GM19351 (cell line): ENCODE measurements around the gene EXOC6B.
A peak's percentile ranks its signal among the peaks of the same experiment; 100 is the strongest.

Source experiments
- ATAC-seq: cut with Tn5 transposase; IDR thresholded peaks from one replicate; pipeline ENCODE4 v1.9.1; 2021; ENCODE audit warnings: mild to moderate bottlenecking, moderate library complexity; ENCODE audit not compliant: unreplicated experiment

The EXOC6B gene

DNA sequence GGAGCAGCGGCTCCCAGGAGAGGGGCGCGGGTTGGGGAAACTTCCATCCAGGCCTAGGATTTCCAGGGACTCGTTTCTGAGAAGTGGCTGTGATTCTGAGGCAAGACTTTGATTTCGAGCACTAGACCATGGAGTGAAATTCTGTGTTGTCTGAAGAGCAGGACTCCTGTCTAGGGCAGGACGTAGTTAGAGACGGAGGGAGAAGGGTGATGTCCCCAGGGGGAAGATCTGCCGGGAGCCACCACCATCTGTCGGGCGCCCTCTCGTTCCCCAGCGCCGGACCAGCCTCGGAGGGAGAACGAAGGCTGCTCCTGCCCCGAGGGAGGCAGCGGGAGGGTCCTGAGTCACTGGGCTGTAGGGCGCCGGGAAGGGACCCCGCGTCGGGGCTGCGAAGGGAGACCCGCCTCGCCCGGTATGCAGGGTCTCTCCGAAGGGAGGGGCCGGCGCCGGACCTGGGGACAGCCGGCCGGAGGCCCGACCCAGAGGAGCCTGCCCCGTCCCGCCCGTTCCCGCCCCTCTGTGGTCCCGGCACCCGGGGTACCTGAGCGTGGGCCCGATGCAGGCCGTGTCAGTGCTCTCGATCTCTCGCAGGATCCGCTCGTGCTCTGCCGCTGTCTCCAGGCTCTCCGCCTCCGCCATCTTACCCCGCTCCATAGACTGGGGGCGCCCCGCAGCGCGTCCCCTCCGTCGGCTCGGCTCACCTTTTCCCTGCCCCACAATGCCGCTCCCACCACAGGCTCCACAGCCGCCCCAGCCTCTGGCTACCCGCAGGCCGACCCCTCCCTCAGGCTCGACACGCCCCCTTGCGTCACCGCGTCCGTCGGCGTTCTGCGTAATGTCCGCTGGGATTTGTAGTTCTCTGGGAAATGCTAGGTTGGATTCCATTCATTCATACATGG, at the start of gene EXOC6B:
Gene EXOC6B (minus strand): TSS at position 777 of the 899 bp plus-strand sequence.
- peak; percentile 84 for ATAC-seq

DNA sequence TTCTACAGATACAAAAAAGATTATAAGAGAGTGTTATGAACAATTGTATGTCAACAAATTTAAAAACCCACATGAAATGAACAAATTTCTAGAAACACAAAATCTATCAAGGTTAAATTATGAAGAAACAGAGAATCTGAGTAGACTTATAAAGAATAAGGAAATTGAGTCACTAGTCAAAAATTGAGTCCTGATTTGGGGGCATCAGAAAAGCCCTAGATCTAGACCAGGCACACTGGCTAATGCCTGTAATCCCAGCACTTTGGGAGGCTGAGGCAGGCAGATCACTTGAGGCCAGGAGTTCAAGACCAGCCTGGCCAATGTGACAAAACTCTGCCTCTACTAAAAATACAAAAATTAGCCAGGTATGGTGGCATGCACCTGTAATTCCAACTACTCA, 46.0 kb upstream of the EXOC6B start:
- no peak for ATAC-seq

DNA sequence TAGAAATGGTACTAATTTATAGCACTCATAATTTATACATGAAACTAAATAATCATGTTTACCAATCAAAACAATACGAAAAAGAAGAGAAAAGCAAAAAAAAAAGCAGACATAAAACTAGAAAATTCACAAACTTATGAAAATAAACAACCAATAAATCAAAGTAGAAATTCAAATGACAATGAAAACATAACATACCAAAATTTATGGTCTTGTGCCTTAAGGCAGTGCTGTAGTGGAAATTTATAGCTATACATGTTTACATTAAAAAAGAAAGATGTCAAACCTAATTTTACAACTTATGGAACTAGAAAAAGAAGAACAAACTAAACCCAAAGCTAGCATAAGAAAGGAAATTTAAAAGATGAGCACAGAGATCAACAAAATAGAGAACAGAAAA, 45.2 kb upstream of the EXOC6B start:
- no peak for ATAC-seq

DNA sequence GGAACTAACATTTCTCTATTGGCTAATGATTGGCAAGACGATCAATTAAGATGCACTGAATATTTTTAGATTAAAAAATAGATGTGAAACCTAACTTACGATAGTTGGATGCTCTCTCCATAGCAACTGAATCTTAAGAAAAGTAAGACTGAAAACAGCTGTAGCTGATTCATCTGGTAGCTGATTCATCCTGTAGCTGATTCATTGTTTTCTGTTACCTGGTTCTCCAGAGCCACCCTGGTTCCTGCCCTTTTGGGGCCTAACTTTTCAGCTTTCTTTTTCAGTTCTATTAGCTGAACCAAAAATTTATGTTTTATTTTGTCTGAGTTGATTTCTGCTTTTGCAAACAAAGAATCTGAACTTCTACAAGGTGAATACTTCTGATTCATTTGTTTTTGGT, 38.7 kb upstream of the EXOC6B start:
- peak; percentile 63 for ATAC-seq

DNA sequence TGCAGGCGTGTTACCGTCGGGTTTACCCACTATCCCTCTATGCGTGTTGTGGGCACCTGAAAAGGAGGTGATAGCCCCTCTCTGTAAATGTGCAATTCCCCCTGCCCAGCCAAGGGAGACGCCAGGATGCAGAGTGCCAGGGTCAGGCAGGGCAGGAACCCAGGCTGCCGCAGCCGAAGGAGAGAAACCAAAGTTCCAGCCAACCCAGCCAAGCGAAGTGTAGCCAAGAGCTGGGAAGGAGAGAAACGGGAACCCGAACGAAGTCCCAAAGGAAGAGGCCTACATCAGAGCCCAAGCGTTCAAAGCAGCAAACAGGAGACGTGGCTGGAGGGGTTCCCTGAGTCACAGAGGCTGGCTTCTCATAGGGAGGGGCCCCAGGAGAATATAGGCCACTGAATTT, 37.2 kb upstream of the EXOC6B start:
- no peak for ATAC-seq

DNA sequence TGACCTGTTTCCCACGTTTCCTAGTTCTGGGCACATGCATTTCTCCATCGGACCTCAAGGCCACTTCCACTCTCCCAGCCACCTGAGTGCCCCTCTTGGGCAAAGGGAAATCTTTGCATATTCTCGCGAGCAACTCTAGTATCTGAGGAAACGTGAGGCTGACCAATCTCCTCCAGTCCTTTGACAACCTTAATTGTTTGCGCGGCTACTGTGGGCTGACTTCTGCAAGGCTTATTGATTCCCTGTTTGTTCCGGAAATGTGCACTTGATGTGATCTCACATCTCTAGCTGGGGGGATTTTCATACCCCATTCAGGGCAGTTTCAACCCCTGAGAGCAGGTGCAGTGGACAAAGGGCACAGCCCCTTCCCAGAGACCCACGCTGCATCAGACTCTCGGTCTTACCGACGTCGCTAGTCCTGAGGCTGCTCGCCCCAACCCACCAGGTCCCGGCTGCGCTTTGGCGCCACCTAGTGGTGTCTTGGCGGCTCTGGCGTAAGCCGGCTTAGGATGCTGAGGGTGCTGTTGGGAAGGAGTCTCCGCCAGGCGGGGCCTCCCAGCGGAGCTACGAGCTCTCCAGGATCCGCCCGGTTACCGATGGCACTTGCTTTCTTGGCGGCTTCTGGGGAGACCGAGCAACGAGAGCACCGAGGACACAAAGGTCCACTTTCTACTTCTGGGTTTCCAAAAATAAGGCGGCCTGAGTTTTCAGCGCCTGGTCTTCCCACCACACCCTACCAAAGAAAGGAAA, 36.6 kb upstream of the EXOC6B start:
- peak; percentile 82 for ATAC-seq

DNA sequence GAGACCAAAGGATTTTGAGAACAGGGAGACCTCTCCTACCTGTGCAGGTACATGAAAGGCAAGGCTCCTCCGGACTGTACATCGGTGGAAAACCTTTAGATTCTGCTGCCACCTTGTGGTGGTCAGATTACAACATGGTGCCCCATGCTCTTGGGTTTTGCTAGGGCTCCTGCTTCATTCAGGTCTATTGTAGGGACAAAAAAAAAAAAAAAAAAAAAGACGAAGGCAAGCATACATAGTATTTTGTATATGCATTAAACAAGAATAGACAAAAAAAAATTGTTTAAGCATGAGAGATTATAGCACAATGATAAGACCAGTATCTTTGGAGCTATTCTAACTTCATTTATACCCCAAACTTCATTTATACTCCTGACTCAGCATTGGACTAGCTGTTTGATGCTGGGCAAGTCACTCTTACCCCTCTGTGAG, 34.0 kb upstream of the EXOC6B start:
- peak; percentile 69 for ATAC-seq

DNA sequence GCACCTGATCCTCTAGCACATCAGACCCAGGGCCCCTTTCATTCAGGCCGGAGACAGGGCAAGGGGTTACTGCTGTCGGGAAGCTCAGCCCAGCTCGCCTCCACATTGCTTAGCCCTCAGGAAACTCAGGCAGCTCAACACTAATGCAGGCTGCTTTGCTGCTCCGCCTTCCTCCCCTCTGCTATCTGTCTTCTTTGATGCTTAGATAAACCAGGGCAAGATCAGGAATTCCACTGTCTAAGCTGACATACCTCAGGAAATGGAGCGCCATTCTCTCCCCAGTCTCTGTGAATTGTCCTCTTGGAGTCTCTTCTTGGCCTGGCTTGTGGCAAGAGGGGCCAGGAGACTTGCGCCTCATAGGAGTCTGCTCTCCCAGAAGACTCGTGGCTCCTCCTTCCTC, 25.5 kb upstream of the EXOC6B start:
- ATAC-seq, result no peak

DNA sequence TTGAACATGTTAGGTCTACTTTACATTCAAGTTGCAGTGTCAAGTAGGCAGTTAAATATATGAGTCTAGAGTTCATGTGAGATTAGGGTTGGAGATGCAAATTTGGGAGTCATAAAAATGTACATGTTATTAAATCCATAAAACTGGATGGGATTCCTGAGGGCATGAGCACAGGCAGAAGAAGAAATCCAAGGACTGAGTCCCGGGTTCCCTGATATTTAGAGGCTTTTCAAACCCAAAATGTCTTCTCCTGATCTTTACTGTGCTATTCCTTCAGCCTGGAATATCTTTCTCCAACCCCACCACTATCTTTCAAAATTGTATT, 23.3 kb upstream of the EXOC6B start:
- no peak for ATAC-seq

DNA sequence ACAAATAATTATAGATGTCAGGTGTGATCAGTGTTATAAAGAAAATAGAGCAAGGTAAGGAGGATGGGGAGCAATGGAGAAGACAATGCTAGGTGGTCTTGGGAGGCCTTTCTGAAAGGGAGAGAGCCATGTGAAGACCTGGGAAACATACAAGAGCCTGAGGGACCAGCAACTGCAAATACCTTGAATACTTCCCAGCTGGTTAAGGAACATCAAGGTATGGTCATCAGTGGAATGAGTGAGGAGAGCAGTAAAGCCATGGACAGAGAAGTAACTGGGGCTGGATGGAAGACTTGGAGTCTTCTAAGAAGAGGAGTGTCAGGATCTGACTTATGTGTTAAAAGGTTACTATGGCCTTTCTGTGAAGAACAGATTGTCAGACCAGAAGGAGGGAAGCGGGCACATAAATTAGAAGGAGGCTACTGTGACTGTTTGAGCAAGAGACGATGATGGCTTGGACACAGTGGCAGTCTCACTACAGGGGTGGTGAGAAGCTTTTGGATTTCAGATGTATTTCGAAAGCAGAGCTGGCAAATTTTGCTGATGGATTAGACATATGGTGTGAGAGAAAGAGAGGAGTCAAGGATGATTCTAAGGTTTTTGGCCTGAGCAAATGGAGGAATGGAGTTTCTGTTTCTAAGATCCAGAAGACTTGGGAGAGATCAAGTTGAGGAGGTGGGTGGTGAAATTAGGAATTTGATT, 22.8 kb upstream of the EXOC6B start:
- no peak for ATAC-seq

DNA sequence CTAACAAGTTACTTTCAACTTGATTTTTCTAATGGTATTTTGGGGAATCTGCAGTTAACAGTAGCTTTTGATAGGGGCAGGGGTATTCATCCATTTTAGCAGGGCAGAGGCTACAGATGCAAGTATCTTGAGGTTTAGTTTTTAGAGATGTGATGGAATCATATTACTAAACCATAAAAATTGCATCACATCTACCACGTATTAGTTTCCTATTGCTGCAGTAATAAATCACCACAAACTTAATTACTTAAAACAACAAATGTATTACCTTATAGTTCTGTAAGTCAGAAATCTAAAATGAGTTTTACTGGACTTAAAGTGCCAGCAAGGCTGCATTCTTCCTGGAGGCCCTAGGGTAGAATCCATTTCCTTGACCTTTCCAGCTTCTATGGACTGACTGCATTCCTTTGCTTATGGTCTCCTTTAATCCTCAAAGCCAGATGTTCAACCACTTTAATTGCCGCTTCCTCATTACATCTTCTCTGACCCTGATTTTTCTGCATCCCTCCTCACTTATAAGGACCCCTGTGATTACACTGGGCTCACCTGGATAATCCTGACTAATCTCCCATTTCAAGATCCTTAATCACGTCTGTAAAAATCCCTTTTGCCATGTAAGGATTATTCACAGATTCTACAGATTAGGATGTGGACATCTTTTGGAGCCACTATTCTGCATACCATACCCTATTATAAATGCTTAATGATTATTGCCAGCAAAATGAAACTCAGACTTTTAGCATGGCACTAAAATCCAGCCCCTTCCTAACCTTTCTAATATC, 21.9 kb upstream of the EXOC6B start:
- ATAC-seq, result no peak

DNA sequence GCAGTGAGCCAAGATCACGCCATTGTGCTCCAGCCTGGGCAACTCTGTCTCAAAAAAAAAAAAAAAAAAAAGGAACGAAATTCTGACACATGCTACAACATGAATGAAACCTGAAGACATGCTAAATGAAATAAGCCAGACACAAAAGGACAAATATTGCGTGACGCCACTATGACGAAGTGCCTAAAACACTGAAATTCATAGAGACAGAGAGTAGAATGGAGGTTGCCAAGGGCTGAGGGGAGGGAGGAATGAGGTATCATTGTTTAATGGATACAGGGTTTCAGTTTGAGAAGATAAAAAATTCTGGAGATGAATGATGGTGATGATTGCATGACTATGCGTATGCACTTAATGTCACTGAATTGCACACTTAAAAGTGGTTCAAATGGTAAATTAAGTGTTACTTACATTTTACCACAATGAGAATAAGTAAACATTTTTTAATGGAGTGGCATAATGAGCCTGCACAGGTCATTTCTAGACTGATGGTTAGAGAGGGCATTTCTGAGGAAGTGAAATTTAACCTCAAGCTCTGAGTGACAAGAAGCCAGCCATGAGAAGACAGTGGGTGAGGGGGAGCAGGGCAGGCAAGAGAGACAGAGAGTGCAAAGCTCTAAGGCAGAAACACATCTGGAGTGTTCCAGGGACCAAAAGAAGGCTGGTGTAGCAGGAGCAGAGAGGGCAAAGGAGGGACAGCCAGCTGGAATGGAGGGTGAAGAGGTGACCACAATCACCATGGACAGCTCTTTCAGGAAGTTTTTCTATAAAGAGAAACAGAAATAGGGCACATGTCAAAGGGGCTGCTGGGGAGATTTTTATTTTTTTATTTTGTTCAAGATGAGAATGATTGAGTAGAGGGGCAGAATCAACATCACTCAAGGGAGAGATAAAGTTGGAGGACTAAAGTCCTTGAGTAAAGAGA, 20.6 kb upstream of the EXOC6B start:
- peak; percentile 98 for ATAC-seq

DNA sequence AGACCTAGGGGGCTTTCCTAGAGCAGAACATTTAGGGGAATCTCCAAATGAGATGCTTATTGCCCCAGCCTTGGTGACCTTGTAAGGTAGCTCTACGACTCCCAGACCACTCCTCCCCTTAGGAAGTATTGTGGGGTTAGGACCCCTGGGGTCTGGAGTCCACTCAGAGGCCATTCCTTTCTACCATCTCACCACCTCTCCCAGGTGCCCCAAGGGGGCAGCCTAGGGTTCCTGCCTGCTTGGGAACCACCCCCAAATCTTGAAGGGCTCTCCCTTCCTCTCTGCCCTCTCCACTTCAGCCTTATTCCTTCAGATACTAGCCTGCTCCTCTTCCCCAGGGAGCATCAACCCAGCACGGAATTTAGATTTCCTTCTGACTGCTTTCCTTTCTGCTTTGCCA, 17.5 kb upstream of the EXOC6B start:
- ATAC-seq, result no peak

DNA sequence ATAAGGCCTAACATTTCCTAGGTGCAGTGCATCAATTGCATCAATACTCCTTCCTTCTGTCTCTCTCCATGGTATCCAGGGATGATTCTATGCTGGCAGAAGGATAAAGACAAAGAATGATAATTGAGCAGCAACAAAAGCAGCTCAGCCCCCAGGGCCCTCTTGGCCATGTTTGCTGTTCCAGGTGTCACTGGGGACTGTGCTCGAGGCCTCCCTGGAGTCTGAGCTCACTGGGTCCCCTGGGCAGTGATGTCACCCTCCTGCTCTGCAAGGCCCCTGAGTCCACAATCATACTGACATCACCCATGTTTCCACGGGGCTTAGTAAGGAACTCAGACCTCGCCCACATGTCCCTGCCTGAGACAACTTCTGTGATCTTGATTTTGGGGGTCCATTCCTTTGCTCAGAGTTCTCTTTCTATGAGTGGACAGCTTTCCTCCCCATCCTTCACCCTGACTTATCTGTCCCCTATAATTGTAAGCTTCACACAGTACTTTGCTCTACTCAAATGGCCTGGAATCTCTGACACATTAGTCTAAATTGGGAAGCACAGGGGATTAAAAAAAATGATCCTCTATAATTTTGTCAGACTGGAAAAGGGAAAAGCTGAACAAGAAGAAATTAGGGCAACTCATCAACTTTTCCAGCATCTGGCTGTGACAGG, 15.8 kb upstream of the EXOC6B start:
- no peak for ATAC-seq

DNA sequence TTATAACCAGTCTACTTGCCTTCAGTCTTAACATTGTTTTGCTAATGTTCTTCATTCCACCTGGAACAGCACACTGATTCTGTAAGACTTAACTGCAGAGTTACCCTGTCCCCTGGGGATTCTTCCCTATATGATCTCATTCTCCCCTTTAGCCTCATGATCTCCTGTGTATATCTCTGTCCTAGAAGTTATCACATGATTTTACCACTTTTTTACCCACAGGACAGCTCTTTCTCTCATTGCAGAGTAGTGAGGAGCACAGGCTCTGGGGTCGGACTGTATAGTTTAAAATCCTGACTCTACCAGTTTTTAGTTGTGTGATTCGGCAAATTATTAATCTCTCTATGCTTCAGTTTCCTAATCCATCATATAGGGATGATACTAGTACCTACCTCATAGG, 14.2 kb upstream of the EXOC6B start:
- no peak for ATAC-seq

DNA sequence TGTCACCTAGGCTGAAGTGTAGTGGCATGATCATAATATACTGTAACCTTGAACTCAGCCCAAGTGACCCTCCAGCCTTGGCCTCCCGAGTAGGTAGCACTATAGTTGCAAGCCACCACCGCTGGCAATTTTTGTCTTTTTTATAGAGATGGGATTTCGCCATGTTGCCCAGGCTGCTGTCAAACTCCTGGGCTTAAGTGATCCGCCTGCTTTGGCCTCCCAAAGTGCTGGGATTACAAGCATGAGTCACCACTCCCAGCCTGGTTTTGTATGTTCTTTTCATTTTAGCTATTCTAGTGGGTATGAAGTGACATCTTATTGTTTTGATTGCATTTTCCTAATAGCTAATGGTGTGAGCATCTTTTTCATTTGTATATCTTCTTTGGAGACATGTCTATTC, 11.3 kb upstream of the EXOC6B start:
- no peak for ATAC-seq

DNA sequence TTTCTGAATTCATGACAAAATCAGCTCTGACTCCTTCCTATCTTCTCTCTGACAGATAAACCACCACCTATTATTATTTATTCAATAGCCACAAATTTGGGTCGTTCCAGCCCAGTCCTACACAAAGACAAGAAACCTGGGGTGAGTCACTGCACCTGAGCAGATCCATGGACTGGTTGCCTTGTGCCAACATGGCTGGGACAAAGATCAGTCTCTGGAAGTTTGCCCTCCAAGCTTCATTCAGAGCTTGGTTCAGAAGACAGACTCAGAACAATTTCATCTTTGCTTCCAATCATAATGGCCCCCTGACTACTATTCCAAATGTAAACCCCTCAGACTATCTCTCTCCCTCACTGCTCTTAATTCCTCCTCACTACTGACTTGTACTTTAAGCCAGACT, 9.6 kb upstream of the EXOC6B start:
- no peak for ATAC-seq

DNA sequence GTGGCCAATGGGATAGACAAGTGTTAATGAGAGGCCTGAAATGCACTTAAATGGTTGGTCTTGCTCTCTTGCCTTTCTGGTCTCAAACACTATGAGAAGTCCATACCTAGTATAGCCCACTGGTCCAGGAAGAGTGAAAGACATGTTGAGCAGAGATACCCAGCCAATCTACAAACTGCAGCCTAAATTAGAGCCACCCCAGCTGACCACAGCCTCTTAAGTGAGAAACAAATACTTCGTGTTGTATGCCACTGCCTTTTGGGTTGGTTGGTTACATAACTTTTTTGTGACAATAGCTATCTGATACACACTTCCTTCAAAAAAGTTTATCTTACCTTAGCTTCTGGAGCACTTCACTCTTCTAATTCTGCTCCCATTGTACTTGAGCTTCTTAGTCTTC, 8.8 kb upstream of the EXOC6B start:
- ATAC-seq, result no peak

DNA sequence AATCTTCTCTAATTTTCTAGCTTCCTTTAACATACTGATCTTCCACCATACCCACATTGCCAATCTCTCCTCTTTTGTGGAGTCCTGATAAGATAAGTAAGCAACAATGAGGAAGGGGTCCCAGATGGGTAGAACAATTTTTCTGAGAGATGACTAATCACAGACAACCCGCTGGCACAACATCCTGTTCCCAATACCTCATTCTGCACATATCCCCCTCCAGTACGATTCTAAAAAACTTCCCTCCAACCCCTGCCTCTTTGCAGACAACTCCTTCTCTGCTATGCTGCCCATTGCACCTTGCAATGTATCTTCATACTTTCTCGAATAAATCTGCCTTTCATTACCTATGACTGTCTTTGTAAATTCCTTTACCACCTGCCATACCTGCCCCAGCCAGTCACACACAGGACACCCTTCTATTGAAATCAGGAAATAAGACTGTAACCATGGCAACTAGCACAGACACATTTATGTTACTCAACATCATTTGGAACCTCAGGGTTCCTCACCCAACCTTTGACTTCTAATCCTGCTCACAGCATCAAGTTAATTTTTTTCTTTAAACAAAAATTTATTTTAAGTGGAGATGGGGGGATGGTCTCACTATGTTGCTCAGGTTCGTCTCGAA, 7.4 kb upstream of the EXOC6B start:
- no peak for ATAC-seq
